GM18873 (cell line): ENCODE measurements around the gene MAGI1.

ENCODE experiments used
- ATAC-seq: cut with Tn5 transposase; IDR thresholded peaks from one replicate; pipeline ENCODE4 v1.9.1; 2021; ENCODE audit warnings: mild to moderate bottlenecking, moderate library complexity, moderate number of reproducible peaks; ENCODE audit not compliant: unreplicated experiment, low FRiP score

The MAGI1 gene

GRCh38 chr3:65778968-65779367 is 259.8 kb downstream of the MAGI1 start:
- no peak for ATAC-seq

- ATAC-seq: no peak
Measured at GRCh38 chr3:65777050-65777449, 261.7 kb downstream of the MAGI1 start.

- no peak for ATAC-seq
Measured at GRCh38 chr3:65776494-65776893, 262.2 kb downstream of the MAGI1 start.

- no peak for ATAC-seq
Measured at GRCh38 chr3:65776081-65776480, 262.6 kb downstream of the MAGI1 start.

- ATAC-seq: no peak
Measured at GRCh38 chr3:65772758-65773157, 266.0 kb downstream of the MAGI1 start.

- no peak for ATAC-seq
Measured at GRCh38 chr3:65767551-65767950, 271.2 kb downstream of the MAGI1 start.

GRCh38 chr3:65762235-65762580 is 276.5 kb downstream of the MAGI1 start:
- ATAC-seq: no peak

GRCh38 chr3:65761446-65762234 is 277.1 kb downstream of the MAGI1 start:
- ATAC-seq: no peak

- no peak for ATAC-seq
Measured at GRCh38 chr3:65758876-65759598, 279.7 kb downstream of the MAGI1 start.

GRCh38 chr3:65758438-65758837 is 280.3 kb downstream of the MAGI1 start:
- ATAC-seq: no peak

GRCh38 chr3:65752636-65753035 is 286.1 kb downstream of the MAGI1 start:
- no peak for ATAC-seq

GRCh38 chr3:65751123-65751700 is 287.5 kb downstream of the MAGI1 start:
- ATAC-seq: no peak

- no peak for ATAC-seq
Measured at GRCh38 chr3:65749066-65749465, 289.7 kb downstream of the MAGI1 start.

GRCh38 chr3:65748326-65748725 is 290.4 kb downstream of the MAGI1 start:
- no peak for ATAC-seq

- ATAC-seq: no peak
Measured at GRCh38 chr3:65746848-65747247, 291.9 kb downstream of the MAGI1 start.

- no peak for ATAC-seq
Measured at GRCh38 chr3:65745306-65745705, 293.4 kb downstream of the MAGI1 start.

- no peak for ATAC-seq
Measured at GRCh38 chr3:65742914-65743313, 295.8 kb downstream of the MAGI1 start.

GRCh38 chr3:65741540-65741939 is 297.2 kb downstream of the MAGI1 start:
- no peak for ATAC-seq

- ATAC-seq: no peak
Measured at GRCh38 chr3:65739901-65740541, 298.7 kb downstream of the MAGI1 start.

- no peak for ATAC-seq
Measured at GRCh38 chr3:65734792-65735191, 303.9 kb downstream of the MAGI1 start.

- no peak for ATAC-seq
Measured at GRCh38 chr3:65734382-65734781, 304.3 kb downstream of the MAGI1 start.
